ENCODE measurements around the gene CST3.

- TF ChIP-seq ZNF670 (tag by site-specific recombination; IDR thresholded peaks at IDR 0.05; ENCODE audit: low read depth) (no peak), PATZ1 (tag by site-specific recombination; IDR thresholded peaks at IDR 0.05) (no peak), KLF17 (tag by site-specific recombination; IDR thresholded peaks at IDR 0.05) (no peak)
These were observed 17.9 kb upstream of the CST3 start for GRCh38 chr20:23655491-23656211.
